Neuronal stem cell (in vitro differentiated cells): ENCODE results near the gene LSP1.

Experiments
- DNase-seq: peaks from one replicate; pipeline ENCODE4 v3.0.0-alpha.2; 2013; ENCODE audit warnings: low spot score
- H2AFZ ChIP-seq: one replicate; pipeline ENCODE4 v1.6.1; 2013; ENCODE audit warnings: mild to moderate bottlenecking, low read length, inconsistent platforms
- H2AK5ac ChIP-seq: 2 replicates; pipeline ENCODE4 v1.6.1; 2013; ENCODE audit warnings: low read depth, mild to moderate bottlenecking, inconsistent platforms, low read length, moderate library complexity, mixed read lengths
- H2BK120ac ChIP-seq: 2 replicates; pipeline ENCODE4 v1.6.1; 2013; ENCODE audit warnings: low read depth, mild to moderate bottlenecking, inconsistent platforms, low read length, moderate library complexity, mixed read lengths
- H2BK12ac ChIP-seq: one replicate; pipeline ENCODE4 v1.6.1; 2013; ENCODE audit warnings: low read length, inconsistent platforms
- H2BK15ac ChIP-seq: 2 replicates; pipeline ENCODE4 v1.6.1; 2013; ENCODE audit warnings: mild to moderate bottlenecking, low read length, inconsistent platforms, mixed read lengths
- H2BK5ac ChIP-seq: one replicate; pipeline ENCODE4 v1.6.1; 2013; ENCODE audit warnings: inconsistent platforms, mild to moderate bottlenecking, low read length, moderate library complexity
- H3K14ac ChIP-seq: one replicate; pipeline ENCODE4 v1.6.1; 2013; ENCODE audit warnings: low read length, inconsistent platforms
- H3K18ac ChIP-seq: 2 replicates; pipeline ENCODE4 v1.6.1; 2013; ENCODE audit warnings: low read length, inconsistent platforms
- H3K23ac ChIP-seq: 2 replicates; pipeline ENCODE4 v1.6.1; 2013; ENCODE audit warnings: low read depth, mild to moderate bottlenecking, mixed read lengths, low read length, inconsistent platforms; ENCODE audit not compliant: poor library complexity
- H3K27ac ChIP-seq: replicated peaks from 3 replicates; pipeline ENCODE4 v1.5.1; 2013; ENCODE audit warnings: low read length, inconsistent platforms
- H3K27me3 ChIP-seq, 3 experiments: 2 replicates each; pipeline ENCODE4 v1.6.1; 2013; ENCODE audit warnings: low read length in 3 of 3, mild to moderate bottlenecking in 2 of 3, inconsistent platforms in 1 of 3, low read depth in 1 of 3, mixed read lengths in 1 of 3, moderate library complexity in 1 of 3; ENCODE audit not compliant: control insufficient read depth in 3 of 3, insufficient read depth in 3 of 3
- H3K36me3 ChIP-seq, 2 donors: replicated peaks in 1 of 2; 2 replicates each; pipeline ENCODE4 v1.6.1; 2013; ENCODE audit warnings: low read length in 2 of 2; ENCODE audit not compliant: control insufficient read depth in 2 of 2, insufficient read depth in 2 of 2
- H3K4ac ChIP-seq: 2 replicates; pipeline ENCODE4 v1.6.1; 2013; ENCODE audit warnings: inconsistent platforms, mild to moderate bottlenecking, low read length, moderate library complexity
- H3K4me1 ChIP-seq, 2 donors: 1 replicate in 1 of 2; 2 replicates in 1 of 2; pipeline ENCODE4 v1.6.1; 2013; ENCODE audit warnings: low read length in 2 of 2, low read depth in 1 of 2; ENCODE audit not compliant: control insufficient read depth in 2 of 2, insufficient read depth in 1 of 2
- H3K4me2 ChIP-seq: one replicate; pipeline ENCODE4 v1.6.1; 2013; ENCODE audit warnings: mild to moderate bottlenecking, low read length, inconsistent platforms; ENCODE audit not compliant: insufficient read depth, poor library complexity, severe bottlenecking
- H3K4me3 ChIP-seq, 2 donors: 2 replicates each; pipeline ENCODE4 v1.5.1; 2013; ENCODE audit warnings: low read length in 2 of 2, mild to moderate bottlenecking in 2 of 2, inconsistent platforms in 1 of 2, moderate library complexity in 1 of 2
- H3K79me1 ChIP-seq: one replicate; pipeline ENCODE4 v1.6.1; 2013; ENCODE audit warnings: low read depth, mild to moderate bottlenecking, inconsistent platforms, low read length, moderate library complexity
- H3K9ac ChIP-seq: one replicate; pipeline ENCODE4 v1.6.1; 2013; ENCODE audit warnings: mild to moderate bottlenecking, low read depth, low read length, inconsistent platforms; ENCODE audit not compliant: poor library complexity
- H3K9me3 ChIP-seq, 2 donors: replicated peaks in 1 of 2; 2 replicates each; pipeline versions ENCODE3 to v1.6.1; 2013; ENCODE audit warnings: low read length in 2 of 2, mild to moderate bottlenecking in 2 of 2, inconsistent platforms in 1 of 2, low read depth in 1 of 2, mixed read lengths in 1 of 2, moderate library complexity in 1 of 2; ENCODE audit not compliant: control insufficient read depth in 2 of 2, insufficient read depth in 1 of 2
- H4K8ac ChIP-seq: one replicate; pipeline ENCODE4 v1.6.1; 2013; ENCODE audit warnings: low read depth, mild to moderate bottlenecking, inconsistent platforms, low read length, moderate library complexity
- H4K91ac ChIP-seq: one replicate; pipeline ENCODE4 v1.6.1; 2013; ENCODE audit warnings: low read length, low read depth, mild to moderate bottlenecking, inconsistent platforms; ENCODE audit not compliant: poor library complexity
- WGBS, 2 donors: extraction: QIAGEN DNeasy Blood & Tissue Kit; methylation state at CpG; one replicate each; pipeline ENCODE4 v1.1.7; 2013; ENCODE audit warnings: missing lambda C conversion rate in 2 of 2, mixed read lengths in 1 of 2; ENCODE audit not compliant: insufficient read length in 2 of 2, insufficient replicate concordance in 1 of 2; ENCODE audit errors: extremely low coverage in 2 of 2; 5-methylcytosine and 5-hydroxymethylcytosine counted together

The LSP1 gene

GRCh38 chr11:1923201-1923956 is 70.5 kb downstream of the LSP1 start:
- no peaks in the 10 kb centered on the region for H3K79me1 ChIP-seq
- H2AK5ac ChIP-seq, result peak overlapping the region; percentile 11
- peaks cover 0 to 4% (median 0%) of the 10 kb centered on the region in 3 experiments for H3K27me3 ChIP-seq
- H3K23ac ChIP-seq, result no peak overlapping the region
- no peaks in the 10 kb centered on the region for H3K36me3 ChIP-seq
- peak overlapping the region; percentile 67 for H2AFZ ChIP-seq
- H2BK5ac ChIP-seq, result no peak overlapping the region
- peaks cover 11 to 16% of the 10 kb centered on the region in 2 donors for H3K4me1 ChIP-seq
- no peak overlapping the region for H4K8ac ChIP-seq
- no peak overlapping the region for H3K4me3 ChIP-seq
- no peak overlapping the region for H4K91ac ChIP-seq
- no peak overlapping the region for H3K4me2 ChIP-seq
- H3K9me3 ChIP-seq, result no peaks in the 10 kb centered on the region
- no peak overlapping the region for H3K14ac ChIP-seq
- peak overlapping the region; percentile 64 for H3K18ac ChIP-seq
- DNase-seq, result no peak
- peak overlapping the region; percentile 86 for H2BK12ac ChIP-seq
- no peak overlapping the region for H3K4ac ChIP-seq
- H2BK15ac ChIP-seq, result peak overlapping the region; percentile 79
- H2BK120ac ChIP-seq, result no peak overlapping the region
- no peak overlapping the region for H3K9ac ChIP-seq
- no CpG with 5 or more reads among the region's 22 CpGs for WGBS, 2 donors
- H3K27ac ChIP-seq, result no peak overlapping the region

- Histone ChIP-seq H4K8ac (no peak overlapping the region), H3K4me3 (no peak overlapping the region), H3K27me3 (peaks cover 0 to 4% (median 0%) of the 10 kb centered on the region in 3 experiments), H3K23ac (no peak overlapping the region), H3K4me2 (no peak overlapping the region), H4K91ac (no peak overlapping the region), H3K36me3 (no peaks in the 10 kb centered on the region), H3K79me1 (no peaks in the 10 kb centered on the region), H3K14ac (no peak overlapping the region), H2AK5ac (peak overlapping the region; percentile 11), H2BK5ac (no peak overlapping the region), H3K18ac (peak overlapping the region; percentile 42), H3K4me1 (peaks cover 11 to 16% of the 10 kb centered on the region in 2 donors), H3K4ac (no peak overlapping the region), H3K9me3 (no peaks in the 10 kb centered on the region), H3K9ac (peak overlapping the region; percentile 34), H2BK15ac (no peak overlapping the region), H2BK120ac (no peak overlapping the region), H2BK12ac (no peak overlapping the region), H2AFZ (no peak overlapping the region), H3K27ac (no peak overlapping the region)
- no peak for DNase-seq
- WGBS, 2 donors, result no CpG with 5 or more reads among the region's 17 CpGs
Measured at GRCh38 chr11:1924181-1924580, 71.3 kb downstream of the LSP1 start.

GRCh38 chr11:1924646-1925372 is 71.9 kb downstream of the LSP1 start:
- no peak overlapping the region for H3K14ac ChIP-seq
- H3K4me2 ChIP-seq, result no peak overlapping the region
- peak overlapping the region; percentile 67 for H2BK15ac ChIP-seq
- H3K4ac ChIP-seq, result no peak overlapping the region
- H3K18ac ChIP-seq, result peak overlapping the region; percentile 57
- H2AFZ ChIP-seq, result no peak overlapping the region
- no peak overlapping the region for H4K91ac ChIP-seq
- H4K8ac ChIP-seq, result peak overlapping the region; percentile 43
- H3K36me3 ChIP-seq, result no peaks in the 10 kb centered on the region
- no peak overlapping the region for H3K4me3 ChIP-seq
- no CpG with 5 or more reads among the region's 21 CpGs for WGBS, 2 donors
- peaks cover 9 to 16% of the 10 kb centered on the region in 2 donors for H3K4me1 ChIP-seq
- H2BK5ac ChIP-seq, result no peak overlapping the region
- H2AK5ac ChIP-seq, result peak overlapping the region; percentile 70
- no peak overlapping the region for H2BK12ac ChIP-seq
- no peak overlapping the region for H2BK120ac ChIP-seq
- no peak overlapping the region for H3K27ac ChIP-seq
- DNase-seq, result no peak
- peaks cover 0 to 4% (median 0%) of the 10 kb centered on the region in 3 experiments for H3K27me3 ChIP-seq
- H3K9ac ChIP-seq, result no peak overlapping the region
- H3K79me1 ChIP-seq, result no peaks in the 10 kb centered on the region
- H3K23ac ChIP-seq, result no peak overlapping the region
- H3K9me3 ChIP-seq, result no peaks in the 10 kb centered on the region
